Nephron (organoid): ENCODE data around the gene ZNF407.

Source experiments
- H3K27ac Mint-ChIP-seq, 3 experiments: 2 replicates each; pipeline ENCODE4 v1.8.0; 2020; ENCODE audit warnings: mixed read lengths in 3 of 3, mild to moderate bottlenecking in 2 of 3, moderate library complexity in 1 of 3
- H3K27me3 Mint-ChIP-seq: 2 replicates; pipeline ENCODE4 v1.8.0; 2021; ENCODE audit warnings: low read depth, mild to moderate bottlenecking, moderate library complexity, mixed read lengths
- H3K36me3 Mint-ChIP-seq: 2 replicates; pipeline ENCODE4 v1.8.0; 2020; ENCODE audit warnings: low read depth, mixed read lengths
- H3K4me1 Mint-ChIP-seq: 2 replicates; pipeline ENCODE4 v1.8.0; 2020; ENCODE audit warnings: mixed read lengths
- H3K4me3 Mint-ChIP-seq, 3 experiments: 2 replicates each; pipeline ENCODE4 v1.8.0; 2020; ENCODE audit warnings: mild to moderate bottlenecking in 3 of 3, mixed read lengths in 3 of 3, moderate library complexity in 2 of 3
- H3K9me3 Mint-ChIP-seq: 2 replicates; pipeline ENCODE4 v1.8.0; 2020; ENCODE audit warnings: mixed read lengths
- TF ChIP-seq, protein P1 (sequence below), 3 experiments: fragments of 200-600 bp; sonication (generic); IDR thresholded peaks; one replicate each; pipeline ENCODE4 v1.5.0; 2021; ENCODE audit warnings: antibody characterized with exemption in 3 of 3; ENCODE audit not compliant: unreplicated experiment in 3 of 3

Gene ZNF407

GRCh38 chr18:74975001-74975400, 377.3 kb downstream of the ZNF407 start:
- H3K4me3 Mint-ChIP-seq: no peak overlapping the region
- peaks cover 5% of the 10 kb centered on the region for H3K36me3 Mint-ChIP-seq
- H3K4me1 Mint-ChIP-seq: peaks cover 16% of the 10 kb centered on the region
- no peaks in the 10 kb centered on the region for H3K27me3 Mint-ChIP-seq
- H3K9me3 Mint-ChIP-seq: no peaks in the 10 kb centered on the region
- no peak overlapping the region for H3K27ac Mint-ChIP-seq
- TF ChIP-seq, protein P1, sequence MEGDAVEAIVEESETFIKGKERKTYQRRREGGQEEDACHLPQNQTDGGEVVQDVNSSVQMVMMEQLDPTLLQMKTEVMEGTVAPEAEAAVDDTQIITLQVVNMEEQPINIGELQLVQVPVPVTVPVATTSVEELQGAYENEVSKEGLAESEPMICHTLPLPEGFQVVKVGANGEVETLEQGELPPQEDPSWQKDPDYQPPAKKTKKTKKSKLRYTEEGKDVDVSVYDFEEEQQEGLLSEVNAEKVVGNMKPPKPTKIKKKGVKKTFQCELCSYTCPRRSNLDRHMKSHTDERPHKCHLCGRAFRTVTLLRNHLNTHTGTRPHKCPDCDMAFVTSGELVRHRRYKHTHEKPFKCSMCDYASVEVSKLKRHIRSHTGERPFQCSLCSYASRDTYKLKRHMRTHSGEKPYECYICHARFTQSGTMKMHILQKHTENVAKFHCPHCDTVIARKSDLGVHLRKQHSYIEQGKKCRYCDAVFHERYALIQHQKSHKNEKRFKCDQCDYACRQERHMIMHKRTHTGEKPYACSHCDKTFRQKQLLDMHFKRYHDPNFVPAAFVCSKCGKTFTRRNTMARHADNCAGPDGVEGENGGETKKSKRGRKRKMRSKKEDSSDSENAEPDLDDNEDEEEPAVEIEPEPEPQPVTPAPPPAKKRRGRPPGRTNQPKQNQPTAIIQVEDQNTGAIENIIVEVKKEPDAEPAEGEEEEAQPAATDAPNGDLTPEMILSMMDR (IDR thresholded peaks at IDR 0.05; ENCODE audit: unreplicated experiment in 3 of 3): no peak

DNA sequence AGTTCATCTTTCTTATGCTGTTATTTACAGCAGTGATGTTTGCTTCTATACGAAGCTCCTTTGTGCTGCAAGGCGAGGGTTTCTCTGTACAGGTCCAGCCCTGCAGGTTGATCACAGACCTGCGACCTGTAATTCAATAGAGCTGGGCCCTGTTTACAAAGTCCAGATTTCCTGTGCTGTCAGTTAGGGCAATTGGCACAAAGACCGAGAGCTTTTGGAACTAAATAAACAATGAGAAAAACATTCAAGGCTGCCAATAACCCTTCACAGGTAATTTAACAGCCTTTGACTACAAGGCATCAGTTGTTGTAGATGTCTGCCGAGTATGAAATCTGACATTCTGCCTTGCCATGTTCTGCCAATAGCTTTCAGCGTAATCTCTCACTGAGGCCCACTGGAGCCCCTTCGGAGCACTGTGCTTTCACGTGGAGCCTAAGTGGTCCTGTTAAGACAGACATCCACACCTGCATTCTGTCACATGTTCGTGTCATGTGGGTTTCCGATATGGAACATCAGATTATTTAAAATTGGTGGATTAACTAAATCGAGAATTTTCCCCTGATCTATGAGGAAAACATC, 378.8 kb downstream of the ZNF407 start:
- no peak overlapping the region for H3K4me3 Mint-ChIP-seq

GRCh38 chr18:74977041-74977440, 379.4 kb downstream of the ZNF407 start:
- Mint-ChIP-seq H3K4me3 (no peak overlapping the region), H3K27ac (no peak overlapping the region), H3K27me3 (no peaks in the 10 kb centered on the region), H3K36me3 (peaks cover 5% of the 10 kb centered on the region), H3K4me1 (peaks cover 6% of the 10 kb centered on the region), H3K9me3 (no peaks in the 10 kb centered on the region)
- TF ChIP-seq, protein P1 (IDR thresholded peaks at IDR 0.05; ENCODE audit: unreplicated experiment in 3 of 3): no peak

More for the DNA sequence above, 378.8 kb downstream of the ZNF407 start:
- H3K27ac Mint-ChIP-seq: no peak overlapping the region
- TF ChIP-seq, protein P1 (IDR thresholded peaks at IDR 0.05; ENCODE audit: unreplicated experiment in 3 of 3): no peak
- H3K4me1 Mint-ChIP-seq: peaks cover 10% of the 10 kb centered on the region
- H3K9me3 Mint-ChIP-seq: no peaks in the 10 kb centered on the region
- peaks cover 5% of the 10 kb centered on the region for H3K36me3 Mint-ChIP-seq
- H3K27me3 Mint-ChIP-seq: no peaks in the 10 kb centered on the region

DNA sequence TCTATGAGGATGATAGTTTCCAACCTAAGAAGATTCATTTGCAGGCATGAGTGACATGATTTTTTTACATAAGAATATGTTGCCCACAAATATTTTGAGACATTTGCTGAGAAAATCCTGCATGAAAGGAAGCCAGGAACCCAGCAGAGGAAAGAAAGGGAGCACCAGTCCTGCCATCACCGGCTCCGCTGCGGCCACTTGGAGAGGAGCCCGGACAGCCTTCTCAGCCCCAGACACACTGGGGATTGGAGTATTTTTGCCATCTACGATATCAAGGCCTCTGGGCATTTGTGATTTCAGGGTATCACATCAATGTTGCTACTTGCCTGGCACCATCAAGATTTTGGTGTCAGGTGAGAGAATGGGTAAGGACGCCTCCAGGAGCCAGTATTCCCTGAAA, 383.0 kb downstream of the ZNF407 start:
- TF ChIP-seq, protein P1 (IDR thresholded peaks at IDR 0.05; ENCODE audit: unreplicated experiment in 3 of 3): no peak
- H3K27me3 Mint-ChIP-seq: no peaks in the 10 kb centered on the region
- H3K4me3 Mint-ChIP-seq: no peak overlapping the region
- no peaks in the 10 kb centered on the region for H3K9me3 Mint-ChIP-seq
- H3K4me1 Mint-ChIP-seq: no peaks in the 10 kb centered on the region
- no peak overlapping the region for H3K27ac Mint-ChIP-seq
- peaks cover 5% of the 10 kb centered on the region for H3K36me3 Mint-ChIP-seq

GRCh38 chr18:74981476-74981875, 383.8 kb downstream of the ZNF407 start:
- Mint-ChIP-seq H3K36me3 (peaks cover 5% of the 10 kb centered on the region), H3K27ac (no peak overlapping the region), H3K4me1 (no peaks in the 10 kb centered on the region), H3K9me3 (no peaks in the 10 kb centered on the region), H3K27me3 (no peaks in the 10 kb centered on the region), H3K4me3 (no peak overlapping the region)
- TF ChIP-seq, protein P1 (IDR thresholded peaks at IDR 0.05; ENCODE audit: unreplicated experiment in 3 of 3): no peak

GRCh38 chr18:74982946-74983635, 385.4 kb downstream of the ZNF407 start:
- Mint-ChIP-seq H3K36me3 (peaks cover 5% of the 10 kb centered on the region), H3K4me1 (no peaks in the 10 kb centered on the region), H3K9me3 (no peaks in the 10 kb centered on the region), H3K27me3 (no peaks in the 10 kb centered on the region), H3K4me3 (no peak overlapping the region), H3K27ac (no peak overlapping the region)
- TF ChIP-seq, protein P1 (IDR thresholded peaks at IDR 0.05; ENCODE audit: unreplicated experiment in 3 of 3): no peak
